SK-N-SH (cell line): ENCODE measurements around the gene RBM38. TPM values are rescaled to one million over a fixed set of nuclear protein-coding genes. Genes with fewer than 3 reads are reported as not detected.

Experiments used
- polyA plus RNA-seq, 3 experiments: library from polyadenylated mRNA; depleted of rRNA; stranded (reverse); fragments of >200 nt; gene quantifications; 2 replicates each; pipeline ENCODE4 v1.2.3, GENCODE V29; 2012

The RBM38 gene
- polyA plus RNA-seq, 1 of the 3 experiments (the other 2 are of a cell fraction) = 11.5 TPM

Other genes starting within 250 kb of the RBM38 start
- 0.10 TPM in 1 of 2 replicates, not detected in the other for gene BMP7, start 124.8 kb upstream of the RBM38 start, polyA plus RNA-seq (2012; rRNA removed)
- not detected in 2 replicates for gene SPO11, start 61.6 kb upstream of the RBM38 start, polyA plus RNA-seq (2012; rRNA removed)
- gene RAE1, start 40.1 kb upstream of the RBM38 start, polyA plus RNA-seq (2012; rRNA removed) = 57.5 and 82.4 TPM in 2 replicates
- not detected in 2 replicates for gene CTCFL, start 133.7 kb downstream of the RBM38 start, polyA plus RNA-seq (2012; rRNA removed)
- gene PCK1, start 169.7 kb downstream of the RBM38 start, polyA plus RNA-seq (2012; rRNA removed) = not detected in 2 replicates
- not detected in 2 replicates for gene ZBP1, start 229.0 kb downstream of the RBM38 start, polyA plus RNA-seq (2012; rRNA removed)